ENCODE results near the gene ZRANB1.
A peak's percentile ranks its signal among the peaks of the same experiment; 100 is the strongest.

Gene ZRANB1

DNA sequence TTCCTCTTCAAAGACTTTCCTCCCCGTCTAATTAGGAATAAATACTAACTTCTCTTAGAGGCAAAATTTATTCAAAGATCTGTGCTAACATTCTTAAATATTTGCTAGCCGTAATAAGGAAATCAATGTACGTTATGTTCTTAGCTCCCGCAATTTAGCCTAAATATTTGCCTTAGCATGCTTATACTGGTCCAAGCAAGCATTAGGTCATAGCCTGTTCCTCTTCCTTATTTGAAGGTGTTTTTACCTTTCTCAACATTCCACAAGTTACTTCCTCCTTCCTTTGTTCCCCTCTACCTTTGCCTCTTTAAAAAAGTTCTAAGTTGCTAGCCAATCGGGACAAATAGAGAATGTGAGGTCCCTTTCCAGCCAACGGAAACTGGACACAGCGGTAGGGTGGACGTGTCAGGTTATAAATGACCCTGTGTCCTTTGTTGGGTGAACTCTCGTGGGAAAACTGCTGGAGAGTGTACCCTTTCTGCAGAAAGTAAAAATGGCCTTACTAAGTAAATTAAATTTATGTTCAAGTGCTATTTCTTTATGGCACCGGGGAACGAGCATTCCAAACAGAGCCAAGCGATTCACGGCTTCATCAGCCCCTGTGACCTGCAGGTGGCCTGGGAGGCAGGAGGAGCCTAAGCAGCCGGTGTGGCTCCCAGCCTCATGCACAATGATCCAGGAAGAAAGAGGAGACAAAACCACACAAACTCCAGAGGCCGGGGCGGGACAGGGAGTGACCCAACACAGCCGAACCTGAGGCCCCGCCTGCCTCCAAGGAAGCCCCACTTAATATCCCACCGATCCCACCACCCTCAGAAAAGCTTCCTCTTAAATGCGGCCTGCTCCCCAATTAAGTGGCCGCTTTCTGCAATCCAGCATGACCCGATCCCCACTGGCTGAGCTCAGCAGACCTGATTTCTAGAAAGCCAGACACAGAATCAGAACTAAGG, 67.0 kb downstream of the ZRANB1 start:
- DNase-seq, result no peak

DNA sequence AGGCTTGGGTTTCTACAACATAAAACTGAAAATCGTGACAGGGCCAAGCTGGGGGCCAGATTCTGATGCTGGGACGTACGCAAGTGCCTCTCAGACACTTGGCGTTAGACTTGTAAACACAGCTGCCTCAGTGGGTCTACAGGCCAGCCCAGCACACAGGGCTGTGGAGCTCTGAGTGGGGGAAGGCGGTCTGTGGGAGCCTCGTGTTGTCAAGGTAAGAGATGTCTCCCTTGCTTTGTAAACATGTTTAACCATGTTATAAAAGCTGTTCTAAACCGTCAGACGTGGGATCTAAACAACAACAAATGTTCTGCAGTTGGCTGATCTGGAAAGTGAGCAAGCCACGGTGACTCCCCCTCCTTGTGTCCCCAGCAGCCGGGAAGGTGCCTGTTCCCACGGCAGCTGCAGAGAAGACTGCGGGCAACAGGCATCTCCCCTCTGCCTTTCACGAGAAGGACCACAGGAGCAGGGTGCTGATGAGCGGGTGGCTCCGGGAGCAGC, 67.8 kb downstream of the ZRANB1 start:
- no peak for DNase-seq

DNA sequence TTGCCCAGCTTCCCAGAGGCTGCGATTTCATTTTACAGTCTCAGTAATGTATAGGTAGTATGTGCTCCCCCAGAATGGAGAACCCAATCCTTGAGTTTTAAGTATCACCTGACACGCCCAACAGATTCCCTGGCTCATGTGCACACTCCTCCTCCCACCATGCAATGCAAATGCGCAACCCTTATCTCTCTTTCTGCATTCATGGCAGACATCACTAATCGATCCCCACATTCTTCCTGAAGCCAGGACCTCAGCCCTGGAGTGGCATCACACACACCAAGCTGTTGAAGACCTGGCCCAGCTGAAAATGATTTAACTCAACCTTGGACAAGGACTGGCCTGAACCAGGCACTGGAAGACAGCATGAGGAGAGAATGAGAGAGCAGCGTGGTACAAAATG, 68.4 kb downstream of the ZRANB1 start:
- DNase-seq, result no peak

DNA sequence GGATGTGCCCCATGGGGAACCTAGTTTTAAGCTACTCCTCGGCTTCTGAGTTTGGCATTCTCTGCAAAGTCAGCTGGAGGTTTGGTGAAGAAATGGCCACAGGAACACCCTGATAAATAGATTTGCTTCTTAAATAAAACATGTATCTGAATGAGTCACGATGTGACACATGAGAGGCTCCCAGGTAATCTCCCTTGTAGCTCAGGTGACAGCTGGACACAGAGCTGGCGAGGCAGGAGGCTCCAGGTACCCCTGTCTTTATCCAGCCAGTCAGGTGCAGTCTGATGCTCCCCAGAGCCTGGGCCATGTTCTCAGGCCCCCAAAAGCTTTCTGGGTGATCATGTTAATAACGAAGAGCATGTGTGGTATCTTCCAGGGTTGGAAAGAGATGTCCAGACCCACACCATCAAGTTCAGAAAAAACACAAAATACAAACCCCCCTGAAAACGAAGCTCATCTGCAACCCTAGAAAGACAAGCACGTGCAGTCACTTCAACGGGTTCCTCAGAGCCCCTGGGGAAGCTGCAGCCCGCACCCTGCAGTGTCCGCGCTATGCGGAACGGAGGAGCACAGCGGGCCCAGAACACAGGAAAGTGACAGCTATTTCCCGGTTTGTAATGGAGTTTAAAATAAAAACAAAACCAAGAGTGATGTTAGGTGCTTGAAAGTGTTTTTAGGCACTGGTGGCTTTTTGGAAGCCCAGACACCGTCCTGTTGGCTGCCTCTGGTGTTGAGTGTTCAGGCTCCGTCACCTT, 69.4 kb downstream of the ZRANB1 start:
- no peak for DNase-seq

DNA sequence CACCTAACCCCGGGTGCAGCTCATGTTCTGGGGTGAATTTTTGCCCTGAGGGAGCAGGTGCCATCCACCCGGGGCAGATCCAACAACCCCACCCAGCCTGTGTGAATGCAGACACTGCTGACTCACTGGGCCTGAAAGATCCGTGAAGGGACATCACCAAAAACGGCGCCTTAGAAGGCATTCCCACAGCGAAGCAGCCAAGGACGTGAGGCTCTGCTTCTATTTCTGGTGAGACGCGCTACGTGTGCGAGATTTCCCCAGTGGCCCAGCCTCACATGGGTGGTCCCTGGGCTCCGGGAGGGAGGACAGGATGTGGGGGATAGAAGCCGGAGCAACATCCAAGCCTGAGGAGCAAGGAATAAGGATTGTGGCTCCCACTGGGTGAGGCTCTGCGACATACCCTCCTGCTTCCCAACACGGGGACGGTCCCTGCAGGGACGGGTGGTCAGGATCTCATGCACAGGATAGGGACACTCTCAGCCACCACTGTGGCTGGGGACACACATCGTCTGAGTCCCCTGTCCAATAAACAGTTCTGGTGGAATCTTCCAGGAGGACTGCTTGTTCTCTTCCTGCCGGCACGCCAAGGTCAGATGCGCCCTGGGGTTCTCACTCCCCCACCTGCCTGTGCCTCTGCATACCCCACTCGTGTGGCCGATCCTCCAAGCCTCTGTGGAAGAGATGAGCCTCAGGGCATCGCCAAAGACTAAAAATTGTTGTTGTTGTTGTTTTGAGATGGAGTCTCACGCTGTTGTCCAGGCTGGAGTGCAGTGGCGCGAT, 70.2 kb downstream of the ZRANB1 start:
- DNase-seq, result no peak

DNA sequence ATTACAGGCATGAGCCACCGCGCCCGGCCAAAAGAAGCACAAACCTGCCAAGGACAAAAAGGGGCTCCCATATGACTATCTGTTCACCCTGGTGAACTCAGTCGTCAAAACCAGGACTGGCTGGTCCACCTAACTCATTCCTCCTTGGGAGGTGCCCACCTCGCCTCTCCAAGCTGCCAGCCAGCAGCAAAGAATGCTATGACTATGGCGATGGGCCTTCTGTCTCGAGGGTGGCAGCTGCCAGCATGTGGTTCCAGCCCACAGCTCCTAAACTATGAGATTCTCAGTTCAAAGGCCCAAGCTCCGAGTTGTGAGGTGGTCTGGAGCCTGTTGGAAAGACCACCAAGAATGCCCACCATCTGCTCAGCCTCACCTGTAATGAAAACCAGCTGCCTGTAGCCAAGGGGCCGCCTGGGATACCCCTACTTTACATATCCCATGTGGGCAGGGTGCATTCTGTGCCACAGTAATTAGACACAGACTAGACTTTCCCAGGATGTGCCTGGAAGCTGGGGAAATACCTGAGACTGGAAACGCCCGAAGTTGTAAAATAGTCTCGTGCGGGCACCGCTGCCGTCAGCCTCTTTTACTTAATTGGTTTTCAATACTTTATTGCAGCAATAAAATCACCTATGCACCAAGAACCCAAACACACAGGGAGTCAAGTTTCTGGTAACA, 71.1 kb downstream of the ZRANB1 start:
- DNase-seq, result peak; percentile 51

DNA sequence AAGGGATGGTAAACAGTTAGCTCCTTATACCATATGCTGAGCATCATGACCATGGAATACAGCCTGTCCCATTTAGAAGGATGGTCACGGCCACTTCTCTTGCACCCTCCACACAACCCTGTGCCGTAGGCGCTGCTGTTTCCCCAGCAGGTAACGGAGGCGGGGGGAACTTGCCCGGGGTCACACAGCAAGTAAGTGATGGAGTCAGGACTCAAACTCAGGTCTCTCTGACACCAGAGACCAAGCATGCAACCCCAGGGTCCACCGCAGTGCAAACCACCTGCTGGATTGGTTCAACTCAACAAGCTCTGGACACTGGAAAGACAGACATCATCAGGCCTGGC, 71.6 kb downstream of the ZRANB1 start:
- no peak for DNase-seq

DNA sequence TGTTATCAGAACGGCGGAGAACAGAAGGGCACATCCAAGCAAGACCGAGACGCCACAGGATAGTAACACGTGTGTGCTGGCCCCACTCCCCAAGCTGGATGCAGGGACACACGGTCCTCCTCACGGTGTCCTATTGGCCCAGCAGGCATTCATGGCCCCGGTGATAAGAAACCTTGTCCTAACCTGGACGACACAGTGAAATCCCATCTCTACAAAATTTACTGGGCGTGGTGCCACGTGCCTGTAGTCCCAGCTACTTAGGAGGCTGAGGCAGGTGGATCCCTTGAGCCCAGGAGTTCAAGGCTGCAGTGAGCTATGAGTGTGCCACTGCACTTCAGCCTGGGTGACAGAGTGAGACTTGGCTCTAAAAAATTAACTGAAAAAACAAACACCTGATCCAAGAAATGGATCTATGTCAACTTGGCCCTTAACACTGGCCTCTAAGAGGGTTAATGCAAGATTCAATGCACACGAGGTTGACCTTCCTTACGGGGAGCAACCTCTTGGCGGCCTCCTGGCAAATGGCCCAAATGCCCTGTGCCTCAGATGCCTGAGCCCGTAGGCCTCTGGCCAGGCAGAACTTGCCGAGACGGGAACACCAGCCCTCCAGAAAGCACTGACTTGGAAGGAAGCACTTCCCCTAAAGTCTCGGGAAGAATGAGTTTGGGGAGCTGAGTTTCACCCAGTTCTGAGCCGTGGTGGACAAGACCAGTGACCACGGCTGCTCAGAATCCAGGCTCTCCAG, 72.3 kb downstream of the ZRANB1 start:
- DNase-seq, result no peak

DNA sequence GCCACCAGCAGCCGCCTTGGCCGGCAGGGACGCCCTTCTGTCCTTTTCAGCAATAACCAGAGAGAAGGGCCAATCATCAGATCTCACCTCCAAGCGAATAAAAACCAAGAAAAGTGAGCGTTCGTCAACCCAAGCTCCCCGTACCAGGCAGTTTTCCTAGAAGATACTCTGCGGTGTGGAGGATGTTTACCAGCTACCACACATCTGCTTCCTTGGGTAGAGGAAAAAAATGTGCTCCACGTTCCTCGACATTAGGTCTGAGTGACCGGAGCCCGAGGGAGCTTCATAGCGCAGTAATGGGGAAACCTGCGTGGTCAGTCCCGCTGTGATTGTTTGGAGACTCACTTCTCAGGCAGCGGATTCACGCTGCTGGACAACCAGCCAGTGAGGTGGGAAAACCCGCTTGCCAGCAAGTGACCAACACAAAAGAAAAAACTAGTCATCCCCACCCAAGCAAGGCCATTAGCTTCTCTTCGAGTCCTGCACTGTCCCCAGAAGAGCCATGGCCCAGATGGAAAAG, 73.0 kb downstream of the ZRANB1 start:
- no peak for DNase-seq

DNA sequence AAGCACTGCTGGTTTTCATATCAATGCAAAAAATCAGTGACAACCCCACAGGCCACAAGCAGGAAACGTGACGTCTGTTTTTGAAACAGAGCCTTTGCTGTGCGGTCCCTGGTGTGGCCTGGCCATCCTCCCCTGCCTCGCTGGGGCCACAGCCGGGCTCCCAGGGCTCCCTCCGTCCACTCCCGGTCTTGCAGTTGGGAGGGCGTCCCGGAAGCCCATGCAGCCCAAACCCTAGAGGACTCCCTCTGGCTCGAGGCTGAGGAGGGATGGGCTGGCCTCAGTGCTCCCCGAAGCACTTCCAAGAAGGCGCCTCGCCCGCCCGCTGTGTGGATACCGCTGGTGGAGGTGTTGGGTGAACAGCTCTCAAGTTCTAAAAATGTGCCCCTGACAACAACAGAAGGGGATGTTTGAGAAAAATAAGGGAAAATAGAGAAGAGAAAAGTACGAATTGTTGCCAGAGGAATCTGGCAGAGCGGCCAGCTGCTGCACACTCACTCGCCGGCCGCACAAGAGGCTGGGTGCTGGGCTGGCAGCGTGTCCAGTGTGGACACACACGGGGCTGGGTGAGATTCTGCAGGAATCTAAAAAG, 73.5 kb downstream of the ZRANB1 start:
- no peak for DNase-seq

DNA sequence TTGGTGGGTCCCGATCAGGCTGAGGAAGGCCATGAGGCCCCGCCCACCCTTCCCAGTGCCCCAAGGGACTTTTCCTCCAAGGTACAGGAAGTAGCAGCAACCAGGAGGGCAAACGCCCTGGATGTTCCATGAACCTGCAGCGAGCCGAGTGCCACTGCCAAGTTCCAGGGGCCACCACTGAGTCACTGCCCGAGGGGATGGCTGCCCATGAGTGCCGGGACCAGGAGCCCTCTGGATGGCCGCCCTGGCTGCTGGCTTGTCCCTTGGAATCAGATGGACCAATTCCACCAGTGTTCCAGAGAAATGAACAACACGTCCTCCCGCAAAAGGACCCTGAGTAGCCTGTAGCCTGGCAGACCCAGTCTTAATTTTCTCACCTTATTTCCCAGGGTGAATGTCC, 74.2 kb downstream of the ZRANB1 start:
- no peak for DNase-seq

DNA sequence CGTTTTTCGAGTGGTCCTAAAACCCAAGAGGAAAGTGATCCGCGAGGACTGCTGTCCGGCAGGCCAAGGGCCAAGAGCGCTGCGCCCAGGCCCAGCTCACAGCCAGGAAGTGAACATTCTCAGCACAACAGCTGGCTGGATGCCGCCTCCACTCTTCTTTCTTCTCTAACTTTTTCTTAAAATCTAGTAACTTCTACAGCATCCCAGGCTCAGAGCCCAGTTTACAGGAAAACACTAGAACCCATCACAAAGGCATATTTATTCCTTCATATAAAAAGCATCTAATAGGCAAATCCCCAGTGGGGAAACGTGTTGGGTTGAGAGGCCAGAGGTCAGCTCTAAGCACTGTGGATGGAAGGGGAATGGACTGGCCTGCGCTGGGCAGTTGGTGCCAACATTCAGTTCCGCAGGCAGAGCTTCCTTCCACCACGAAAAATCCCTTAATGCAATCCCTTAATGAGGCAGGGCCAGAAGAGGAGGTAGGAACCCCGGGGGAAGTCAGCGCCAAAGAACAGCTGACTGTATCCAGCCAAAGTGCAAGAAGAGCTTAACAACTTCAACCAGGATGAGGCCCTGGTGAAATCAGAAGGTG, 74.8 kb downstream of the ZRANB1 start:
- no peak for DNase-seq

DNA sequence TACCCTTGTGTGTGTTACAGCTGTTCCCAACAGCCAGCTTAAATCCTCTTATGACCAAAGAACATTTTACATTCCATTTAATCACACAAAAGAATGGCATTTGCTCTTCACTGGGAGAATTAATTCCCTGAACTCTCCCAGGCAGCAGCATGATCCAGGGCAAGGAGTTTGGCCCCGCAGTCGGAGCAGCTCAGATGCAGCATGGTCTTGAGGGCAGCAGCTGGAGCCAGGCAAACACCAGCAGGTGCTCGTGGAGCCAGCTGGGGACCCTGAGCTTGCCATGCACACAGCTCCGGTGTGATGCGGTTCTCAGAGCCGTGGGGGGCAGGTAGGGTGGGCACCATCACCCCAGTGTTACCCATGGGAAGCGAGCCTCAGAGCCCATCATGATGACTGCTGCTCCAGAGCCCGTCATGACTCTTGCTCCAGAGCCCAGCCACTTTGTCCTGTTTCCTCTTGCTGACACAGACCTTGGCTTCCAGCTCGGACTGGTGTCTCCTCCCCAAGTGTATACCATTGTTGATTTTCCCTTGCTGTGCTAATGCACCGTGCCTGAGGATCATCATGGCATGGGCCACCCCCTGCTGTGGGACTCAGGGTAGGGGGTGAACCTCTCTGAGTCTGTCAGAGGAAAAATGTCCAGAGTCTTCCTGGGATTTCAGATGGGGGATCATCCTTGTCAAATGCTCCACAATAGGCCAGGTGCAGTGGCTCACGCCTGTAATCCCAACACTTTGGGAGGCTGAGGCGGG, 75.8 kb downstream of the ZRANB1 start:
- DNase-seq, result peak; percentile 83

DNA sequence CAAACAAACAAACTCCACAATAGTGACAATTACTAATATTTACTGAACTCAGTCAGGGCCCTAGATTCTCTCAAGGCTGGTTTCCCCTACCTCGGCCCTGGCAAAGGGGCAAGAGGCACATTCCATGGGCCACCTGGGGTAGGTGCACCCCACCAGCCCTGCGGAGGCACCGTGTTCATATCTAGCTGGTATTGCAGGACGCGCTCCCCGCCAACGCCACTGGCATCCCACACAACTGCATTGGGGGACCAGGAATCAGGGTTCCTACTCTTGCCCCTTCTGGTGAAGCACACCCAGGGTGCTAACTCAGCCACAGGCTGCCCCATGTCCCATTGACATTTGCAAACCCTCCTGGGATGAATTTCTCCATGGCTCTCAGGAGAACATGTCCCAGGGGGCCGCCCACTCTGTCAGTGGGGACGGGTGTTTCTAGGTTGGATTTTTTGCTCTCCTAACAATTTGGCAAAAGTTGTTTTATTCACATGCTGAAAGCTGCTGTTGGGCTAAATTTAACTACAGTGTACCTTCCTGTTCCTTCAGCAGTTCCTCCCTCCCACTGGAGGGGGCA, 76.7 kb downstream of the ZRANB1 start:
- DNase-seq, result no peak

DNA sequence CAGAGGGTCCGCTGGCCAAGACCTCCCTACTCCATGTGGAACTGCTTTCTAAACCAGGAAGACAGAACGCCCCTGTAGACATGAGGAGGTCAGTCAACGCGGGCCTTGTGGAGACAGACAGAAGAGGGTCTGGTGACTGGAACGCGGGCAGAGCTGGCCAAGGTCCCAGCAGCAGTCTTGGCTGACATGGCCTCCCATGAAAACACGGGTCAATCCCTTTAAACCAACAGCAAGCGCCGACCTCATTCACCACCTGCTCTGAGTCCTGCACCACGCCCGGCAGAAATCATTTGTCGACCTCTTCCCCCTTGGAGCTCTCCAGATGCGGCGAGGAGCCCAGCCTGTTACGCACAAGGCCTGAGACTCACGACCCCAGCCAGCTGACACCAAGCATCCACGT, 78.5 kb downstream of the ZRANB1 start:
- DNase-seq, result no peak

DNA sequence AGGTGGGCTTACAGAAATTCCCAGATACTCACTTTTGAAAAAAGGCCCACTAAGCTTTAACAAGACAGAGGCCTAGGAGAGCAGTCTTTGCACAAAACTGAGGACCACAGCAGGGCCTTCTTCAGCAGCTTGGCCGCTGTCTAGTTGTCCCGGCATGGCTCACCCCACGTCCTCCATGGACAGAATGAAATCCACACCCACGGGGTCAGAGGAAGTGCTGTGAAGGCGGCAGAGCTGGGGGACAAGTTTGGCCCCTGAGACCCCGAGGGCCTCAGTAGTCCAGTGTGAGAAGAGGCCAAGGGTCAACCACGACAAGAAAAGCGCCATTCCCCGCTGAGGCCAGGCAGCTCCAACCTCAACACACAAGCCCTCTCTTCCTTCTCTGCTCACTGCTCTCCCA, 78.9 kb downstream of the ZRANB1 start:
- DNase-seq, result no peak

DNA sequence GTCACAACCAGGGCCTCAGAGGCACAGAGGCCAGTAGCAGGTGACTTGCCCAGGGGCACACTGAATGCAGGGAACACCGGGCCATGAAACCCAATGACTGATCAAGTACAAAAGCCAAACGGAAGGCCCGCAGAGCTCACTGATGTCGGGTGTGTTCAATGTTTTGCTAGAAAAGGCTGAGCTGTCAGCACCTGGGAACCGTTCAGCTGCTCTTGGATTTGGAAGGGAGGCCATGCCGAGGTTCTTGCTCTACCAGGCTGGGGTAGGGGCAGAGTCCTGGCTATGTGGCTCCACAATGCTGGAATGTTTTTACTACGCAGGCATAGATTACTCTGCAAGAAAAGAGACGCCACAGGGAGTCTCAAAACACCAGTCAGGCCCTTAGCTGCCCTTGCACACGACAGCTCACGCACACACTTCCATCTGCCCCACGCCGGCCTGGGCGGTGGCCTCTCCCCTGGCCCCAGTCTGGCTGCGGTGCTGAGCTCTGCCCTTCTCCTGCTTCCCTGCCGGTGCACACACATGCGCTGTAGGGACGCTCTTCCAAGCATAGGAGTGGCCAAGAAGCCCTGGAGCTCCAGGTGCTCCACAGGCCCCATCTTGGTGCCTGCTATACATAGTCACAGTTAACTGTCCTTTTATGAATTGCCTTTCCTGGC, 79.9 kb downstream of the ZRANB1 start:
- no peak for DNase-seq

DNA sequence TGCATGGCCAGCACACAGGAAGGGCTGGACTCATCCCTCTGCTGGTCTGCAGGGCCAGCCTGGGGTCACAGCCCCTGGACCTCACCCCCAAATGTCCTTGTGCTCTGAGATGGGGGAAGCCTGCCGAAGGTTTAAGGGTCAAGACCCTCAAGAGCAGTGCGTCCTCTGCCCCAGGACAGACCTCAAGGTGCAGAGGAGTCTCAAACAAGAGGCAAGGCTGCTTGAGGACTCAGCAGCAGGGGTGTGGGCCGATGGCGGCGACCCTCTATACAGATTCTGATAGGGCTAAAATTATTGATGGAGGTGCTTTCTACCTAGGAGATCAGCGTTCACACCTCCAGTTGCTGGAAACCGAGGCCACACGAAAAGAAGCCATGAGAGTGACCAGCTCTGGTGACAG, 80.7 kb downstream of the ZRANB1 start:
- DNase-seq, result no peak

DNA sequence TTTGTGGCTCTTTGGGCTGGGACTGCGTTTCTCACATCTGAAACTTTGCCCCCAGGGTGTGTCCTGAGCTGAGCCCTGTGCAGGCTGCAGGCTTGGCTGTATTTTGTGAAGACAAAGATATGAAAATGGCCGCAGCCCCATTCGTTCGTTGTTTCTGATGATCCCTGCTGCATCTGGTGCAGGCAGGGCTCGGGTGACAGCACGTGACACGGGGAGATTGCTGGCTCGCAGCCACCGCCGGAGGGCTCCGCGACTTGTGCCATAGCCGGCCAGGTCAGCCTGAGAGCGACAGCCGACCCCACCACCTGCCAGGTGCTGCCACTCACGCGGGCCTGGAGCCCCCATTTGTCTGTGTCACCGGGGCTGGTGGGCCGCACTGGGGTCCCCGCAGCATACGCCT, 81.3 kb downstream of the ZRANB1 start:
- peak; percentile 83 for DNase-seq
